ENCODE results near the gene TRIM28. TPM values are rescaled to one million over a fixed set of nuclear protein-coding genes. Genes with fewer than 3 reads are reported as not detected.

The TRIM28 gene
- polyA plus RNA-seq (2011; rRNA removed) (210 and 476 TPM in 2 replicates), polyA minus RNA-seq (2011; rRNA and poly(A)+ RNA removed) (908 and 1,175 TPM in 2 replicates)

DNA sequence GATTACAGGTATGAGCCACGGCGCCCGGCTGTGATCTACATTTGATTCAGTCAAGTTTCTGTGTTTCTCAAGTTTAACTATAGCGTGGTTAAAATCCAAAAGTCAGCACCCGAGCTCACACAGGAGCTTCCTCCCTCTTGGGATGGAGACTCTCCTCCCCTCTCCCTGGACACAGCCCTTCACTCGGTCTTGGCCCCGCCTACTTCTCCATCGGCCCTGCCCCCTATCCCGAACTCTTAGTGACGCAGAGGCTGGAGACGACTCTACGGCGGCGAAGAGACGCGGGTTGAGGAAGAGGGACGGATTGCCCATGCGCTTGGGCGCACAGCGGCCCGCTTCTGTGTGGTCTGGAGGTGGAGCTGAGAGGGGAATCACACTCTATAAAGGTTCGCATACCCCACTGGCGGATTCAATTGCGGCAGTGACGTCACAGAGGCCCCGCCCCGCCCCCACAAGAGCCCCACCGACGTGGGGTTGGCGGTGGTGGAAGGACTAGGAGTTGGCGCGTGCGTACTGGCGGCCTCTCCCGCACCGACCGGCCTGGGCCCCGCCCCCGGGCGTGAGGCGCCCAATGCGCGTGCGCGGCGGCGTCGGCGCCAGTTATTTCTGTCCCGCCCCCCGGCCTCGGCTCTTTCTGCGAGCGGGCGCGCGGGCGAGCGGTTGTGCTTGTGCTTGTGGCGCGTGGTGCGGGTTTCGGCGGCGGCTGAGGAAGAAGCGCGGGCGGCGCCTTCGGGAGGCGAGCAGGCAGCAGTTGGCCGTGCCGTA, at the start of gene TRIM28:
Gene TRIM28, plus strand, starts transcription at position 239 of the 765 bp plus-strand sequence. CDS start 694 bp downstream, outside the sequence.
- H3K4me3 ChIP-seq (ENCODE audit: low read depth, low read length) = peak within 1 kb of the TSS; percentile 96
- ChIA-PET CTCF (interaction anchor here (1.0 to 3.3 kb wide), 2 partner anchors 24 to 30 kb away, joined by 6 to 19 read pairs; partner anchors contain the start of gene ZBTB45), POLR2A (interaction anchor here (1.2 to 1.4 kb wide), 3 partner anchors 10 to 24 kb away, joined by 8 to 10 read pairs (median 8); partner anchors contain the start of genes CHMP2A and ZBTB45)
- peak; percentile 97 for DNase-seq (ENCODE audit: low read depth)
- peaks cover 10% of the 10 kb centered on the region for H3K27me3 ChIP-seq (ENCODE audit: control insufficient read depth, insufficient read depth, low read length)
- TF ChIP-seq, protein P1, sequence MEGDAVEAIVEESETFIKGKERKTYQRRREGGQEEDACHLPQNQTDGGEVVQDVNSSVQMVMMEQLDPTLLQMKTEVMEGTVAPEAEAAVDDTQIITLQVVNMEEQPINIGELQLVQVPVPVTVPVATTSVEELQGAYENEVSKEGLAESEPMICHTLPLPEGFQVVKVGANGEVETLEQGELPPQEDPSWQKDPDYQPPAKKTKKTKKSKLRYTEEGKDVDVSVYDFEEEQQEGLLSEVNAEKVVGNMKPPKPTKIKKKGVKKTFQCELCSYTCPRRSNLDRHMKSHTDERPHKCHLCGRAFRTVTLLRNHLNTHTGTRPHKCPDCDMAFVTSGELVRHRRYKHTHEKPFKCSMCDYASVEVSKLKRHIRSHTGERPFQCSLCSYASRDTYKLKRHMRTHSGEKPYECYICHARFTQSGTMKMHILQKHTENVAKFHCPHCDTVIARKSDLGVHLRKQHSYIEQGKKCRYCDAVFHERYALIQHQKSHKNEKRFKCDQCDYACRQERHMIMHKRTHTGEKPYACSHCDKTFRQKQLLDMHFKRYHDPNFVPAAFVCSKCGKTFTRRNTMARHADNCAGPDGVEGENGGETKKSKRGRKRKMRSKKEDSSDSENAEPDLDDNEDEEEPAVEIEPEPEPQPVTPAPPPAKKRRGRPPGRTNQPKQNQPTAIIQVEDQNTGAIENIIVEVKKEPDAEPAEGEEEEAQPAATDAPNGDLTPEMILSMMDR (IDR thresholded peaks at IDR 0.05; ENCODE audit: insufficient read depth, low read depth, low read length) = no peak
- H3K36me3 ChIP-seq (ENCODE audit: control insufficient read depth, insufficient read depth, low read length) = peaks cover 21% of the 10 kb centered on the region

DNA sequence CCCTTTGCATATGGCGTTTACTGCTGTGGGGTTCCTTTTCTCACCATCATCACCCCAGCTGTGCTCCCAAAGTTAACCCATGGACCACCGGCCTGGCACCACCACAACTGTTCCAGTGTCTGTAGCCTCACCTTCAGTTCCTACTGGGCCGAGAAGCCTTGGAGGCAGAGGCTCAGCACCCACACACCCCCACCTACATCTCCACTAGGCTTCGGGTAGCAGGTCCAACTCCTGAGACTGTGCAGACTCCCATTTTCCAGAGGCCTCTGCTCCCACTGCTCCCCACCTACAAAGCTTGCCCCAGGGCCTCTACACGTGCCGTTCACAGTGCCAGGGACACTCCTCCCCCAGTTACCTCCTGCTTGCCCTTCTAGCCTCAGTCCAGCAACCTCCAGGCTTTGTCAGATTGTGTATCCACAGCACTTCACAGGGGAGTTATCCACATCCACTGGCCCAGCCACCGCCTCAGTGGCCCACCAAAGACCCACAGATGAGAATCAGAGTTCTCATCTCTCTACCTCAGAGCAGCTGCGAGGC, 46.2 kb upstream of the TRIM28 start:
- Histone ChIP-seq H3K36me3 (ENCODE audit: control insufficient read depth, insufficient read depth, low read length) (no peaks in the 10 kb centered on the region), H3K4me3 (ENCODE audit: low read depth, low read length) (no peak overlapping the region), H3K27me3 (ENCODE audit: control insufficient read depth, insufficient read depth, low read length) (no peaks in the 10 kb centered on the region)
- no peak for DNase-seq (ENCODE audit: low read depth)
- POLR2A ChIA-PET = no interaction called here
- TF ChIP-seq, protein P1 (IDR thresholded peaks at IDR 0.05; ENCODE audit: insufficient read depth, low read depth, low read length) = no peak
- CTCF ChIA-PET = no interaction called here

DNA sequence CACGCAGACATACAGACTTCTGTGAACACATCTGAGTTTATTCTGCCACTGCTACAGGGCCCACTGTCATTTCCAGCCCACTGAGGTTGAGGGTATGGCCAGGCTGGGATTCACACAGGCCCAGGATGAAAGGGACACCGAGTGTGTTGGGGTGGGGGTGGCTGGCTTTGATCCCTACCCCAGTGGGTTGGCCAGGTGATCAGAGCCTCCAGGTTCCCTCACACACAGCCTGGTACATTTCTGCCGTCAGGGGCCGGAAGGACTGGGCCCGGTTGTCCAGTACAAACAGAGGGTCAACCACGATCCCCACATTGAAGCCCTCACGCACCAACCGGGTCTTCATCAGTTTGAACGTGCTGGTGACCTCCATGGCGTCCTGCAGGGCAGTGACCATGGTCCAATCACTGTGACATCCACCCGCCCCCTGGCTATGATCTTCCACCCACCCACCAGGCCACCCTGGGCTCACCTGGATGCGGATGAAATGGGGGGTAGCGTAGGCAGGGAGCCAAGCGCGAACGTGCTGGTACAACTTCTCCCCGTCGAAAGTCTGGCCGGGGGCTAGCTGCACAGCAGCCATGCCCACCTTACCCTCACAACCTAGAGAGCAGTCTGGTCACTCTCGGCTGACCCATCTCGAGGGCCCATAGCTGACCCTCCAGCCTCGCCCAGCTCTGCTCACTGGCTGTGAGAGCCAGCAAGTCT, 45.4 kb upstream of the TRIM28 start:
- ChIA-PET CTCF (interaction anchor here (1.2 to 2.4 kb wide), 2 partner anchors 9 to 20 kb away, joined by 3 to 10 read pairs; no protein-coding TSS in a partner anchor), POLR2A (no interaction called here)
- no peak for DNase-seq (ENCODE audit: low read depth)
- TF ChIP-seq, protein P1 (IDR thresholded peaks at IDR 0.05; ENCODE audit: insufficient read depth, low read depth, low read length) = no peak
- H3K36me3 ChIP-seq (ENCODE audit: control insufficient read depth, insufficient read depth, low read length) = no peaks in the 10 kb centered on the region
- H3K27me3 ChIP-seq (ENCODE audit: control insufficient read depth, insufficient read depth, low read length) = no peaks in the 10 kb centered on the region
- peak overlapping the region; percentile 44 for H3K4me3 ChIP-seq (ENCODE audit: low read depth, low read length)

DNA sequence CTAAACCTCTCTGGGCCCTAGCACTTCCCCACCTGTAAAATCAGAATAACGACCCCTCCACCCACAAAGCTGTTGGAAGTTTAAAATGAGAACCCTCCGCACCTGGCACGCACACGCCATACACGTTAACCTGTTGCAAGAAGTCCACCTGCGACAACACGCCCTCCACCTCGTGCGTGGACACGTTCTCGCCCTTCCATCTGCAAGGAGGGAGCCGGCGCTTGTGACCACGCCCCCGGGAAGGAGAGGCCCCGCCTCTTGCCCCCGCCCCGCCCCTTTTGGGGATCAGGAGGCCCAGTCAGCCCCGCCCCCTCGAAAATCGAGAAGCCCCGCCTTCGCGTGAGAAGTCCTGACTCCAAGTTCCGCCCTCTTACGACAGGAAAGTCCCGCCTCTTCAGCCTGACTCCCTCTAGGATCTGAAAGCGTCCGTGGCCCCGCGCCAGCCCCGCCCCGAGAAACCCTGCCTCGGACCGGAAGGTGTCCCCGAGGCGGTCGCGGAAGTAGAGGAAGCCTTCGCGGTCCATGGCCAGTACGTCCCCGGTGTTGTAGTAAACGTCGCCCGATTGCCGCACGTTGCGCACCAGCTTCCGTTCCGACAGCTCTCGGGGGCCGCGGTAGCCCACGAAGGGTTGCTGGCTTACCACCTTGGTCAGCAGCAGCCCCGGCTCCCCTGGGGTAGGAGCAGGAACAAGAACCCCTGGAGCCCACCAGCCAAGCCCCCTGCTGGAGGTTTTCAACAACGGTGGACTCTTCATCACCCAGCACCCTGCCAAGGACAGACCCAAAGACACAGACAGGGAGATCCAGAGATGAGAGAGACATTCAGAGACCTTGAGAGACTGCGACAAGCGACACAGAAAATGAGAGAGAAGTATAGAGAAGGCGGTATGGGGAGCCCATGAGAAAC, 44.6 kb upstream of the TRIM28 start:
- POLR2A ChIA-PET = no interaction called here
- DNase-seq (ENCODE audit: low read depth) = peak; percentile 93
- CTCF ChIA-PET = interaction anchor here (0.6 to 2.4 kb wide), 6 partner anchors 10 to 1079 kb away, joined by 3 to 10 read pairs (median 4); partner anchors contain the start of gene ZBTB45
- peak overlapping the region; percentile 68 for H3K4me3 ChIP-seq (ENCODE audit: low read depth, low read length)
- H3K36me3 ChIP-seq (ENCODE audit: control insufficient read depth, insufficient read depth, low read length) = no peaks in the 10 kb centered on the region
- H3K27me3 ChIP-seq (ENCODE audit: control insufficient read depth, insufficient read depth, low read length) = no peaks in the 10 kb centered on the region
- TF ChIP-seq, protein P1 (IDR thresholded peaks at IDR 0.05; ENCODE audit: insufficient read depth, low read depth, low read length) = peak; percentile 57

All from BJ (cell line).